HepG2 (cell line): ENCODE results near the gene IRAK3. TPM values are rescaled to one million over a fixed set of nuclear protein-coding genes. Genes with fewer than 3 reads are reported as not detected.

Source experiments
- BHLHE40 ChIP-seq: IDR thresholded peaks from 2 replicates; pipeline ENCODE4 v1.6.1; 2011; ENCODE audit warnings: low read length, improper control_type of control experiment
- BRD4 ChIP-seq: sonication (generic); formaldehyde crosslinking; IDR thresholded peaks from 2 replicates; pipeline ENCODE4 v1.4.0; 2020; ENCODE audit warnings: missing genetic modification reagents
- CHCHD3 ChIP-seq: sonication (generic); formaldehyde crosslinking; IDR thresholded peaks from 2 replicates; pipeline ENCODE4 v1.8.0; 2022; ENCODE audit warnings: mild to moderate bottlenecking, missing genetic modification reagents, moderate library complexity
- CSRNP2 ChIP-seq: sonication (generic); formaldehyde crosslinking; conservative IDR thresholded peaks from 2 replicates; pipeline ENCODE4 v1.8.0; 2022; ENCODE audit warnings: low read depth, missing genetic modification reagents
- DDIT3 ChIP-seq: sonication (generic); formaldehyde crosslinking; IDR thresholded peaks from 2 replicates; pipeline ENCODE4 v1.4.0; 2020; ENCODE audit warnings: mild to moderate bottlenecking, missing genetic modification reagents
- DNMT3B ChIP-seq: conservative IDR thresholded peaks from 2 replicates; pipeline ENCODE4 v1.6.1; 2016; ENCODE audit warnings: missing biosample characterization, control low read depth
- FOXO4 ChIP-seq: sonication (generic); formaldehyde crosslinking; conservative IDR thresholded peaks from 2 replicates; pipeline ENCODE4 v1.8.1; 2023; ENCODE audit warnings: missing genetic modification reagents
- GMEB2 ChIP-seq: IDR thresholded peaks from 2 replicates; pipeline ENCODE4 v1.6.1; 2016; ENCODE audit warnings: missing biosample characterization, missing genetic modification reagents, low read depth
- HHEX ChIP-seq: IDR thresholded peaks from 2 replicates; pipeline ENCODE4 v1.6.1; 2016; ENCODE audit warnings: control low read depth
- JARID2 ChIP-seq: sonication (generic); formaldehyde crosslinking; IDR thresholded peaks from 2 replicates; pipeline ENCODE4 v1.8.1; 2023; ENCODE audit warnings: missing genetic modification reagents, inconsistent platforms; ENCODE audit not compliant: insufficient replicate concordance
- PHF8 ChIP-seq: sonication (generic); formaldehyde crosslinking; IDR thresholded peaks from 2 replicates; pipeline ENCODE4 v1.5.0; 2020; ENCODE audit warnings: missing genetic modification reagents
- SP2 ChIP-seq: sonication (generic); formaldehyde crosslinking; IDR thresholded peaks from 2 replicates; pipeline ENCODE4 v1.5.1; 2020; ENCODE audit warnings: mild to moderate bottlenecking, missing genetic modification reagents
- USF2 ChIP-seq, 2 experiments: sonication (generic) in 1 of 2; formaldehyde crosslinking in 1 of 2; IDR thresholded peaks; 2 replicates each; pipeline versions ENCODE4 v1.5.1 to v1.6.1; 2011 to 2020; ENCODE audit warnings: borderline replicate concordance in 1 of 2, low read depth in 1 of 2, low read length in 1 of 2, mild to moderate bottlenecking in 1 of 2, missing genetic modification reagents in 1 of 2, moderate library complexity in 1 of 2
- ZFP41 ChIP-seq: sonication (generic); formaldehyde crosslinking; IDR thresholded peaks from 2 replicates; pipeline ENCODE4 v1.4.0; 2020; ENCODE audit warnings: mild to moderate bottlenecking, missing genetic modification reagents, borderline replicate concordance
- ZNF44 ChIP-seq: sonication (generic); formaldehyde crosslinking; IDR thresholded peaks from 2 replicates; pipeline ENCODE4 v1.5.1; 2020; ENCODE audit warnings: mild to moderate bottlenecking, missing genetic modification reagents
- ZNF546 ChIP-seq: sonication (generic); formaldehyde crosslinking; conservative IDR thresholded peaks from 2 replicates; pipeline ENCODE4 v1.8.1; 2023; ENCODE audit warnings: mild to moderate bottlenecking, missing genetic modification reagents
- ZNF557 ChIP-seq: sonication (generic); formaldehyde crosslinking; IDR thresholded peaks from 2 replicates; pipeline ENCODE4 v1.4.0; 2020; ENCODE audit warnings: missing genetic modification reagents
- ZNF644 ChIP-seq: IDR thresholded peaks from 2 replicates; pipeline ENCODE4 v1.6.1; 2016; ENCODE audit warnings: low read depth
- ZSCAN31 ChIP-seq: sonication (generic); formaldehyde crosslinking; IDR thresholded peaks from 2 replicates; pipeline ENCODE4 v1.5.0; 2020; ENCODE audit warnings: low read depth, mild to moderate bottlenecking, missing genetic modification reagents
- ZSCAN5A ChIP-seq: sonication (generic); formaldehyde crosslinking; IDR thresholded peaks from 2 replicates; pipeline ENCODE4 v1.8.0; 2022; ENCODE audit warnings: mild to moderate bottlenecking, missing genetic modification reagents, borderline replicate concordance
- polyA plus RNA-seq, 8 experiments: library from polyadenylated mRNA; depleted of rRNA in 3 of 8; stranded (reverse) in 7 of 8; unstranded in 1 of 8; fragments of >200 nt; fragmentation: Illumina TruSeq in 4 of 8; extraction: Trizol in 4 of 8; gene quantifications; 2 replicates each; pipeline versions ENCODE4 v1.2.1 to v1.2.3, GENCODE V29; 2011 to 2016; ENCODE audit warnings: low read depth in 4 of 8, missing spikeins in 1 of 8, mixed read lengths in 1 of 8; ENCODE audit not compliant: insufficient read depth in 1 of 8
- total RNA-seq, 5 experiments: library from RNA; depleted of rRNA; stranded (reverse); fragments of >200 nt; fragmentation: Illumina TruSeq; extraction: Trizol; gene quantifications; 2 replicates each; pipeline ENCODE4 v1.2.3, GENCODE V29; 2016; ENCODE audit warnings: low read depth in 1 of 5

Gene IRAK3
- total and polyA plus RNA-seq, 2 of the 13 experiments (the other 11 are each of a cell fraction or from before 2014, with no cell fraction given), result 0.01 TPM; not detected in 1

GRCh38 chr12:66169221-66170170 lies 19.5 kb upstream of the IRAK3 start, which contains the start of gene TMBIM4 (continued):
- no peak for TF ChIP-seq FOXO4 (CRISPR knock-in tag)
- peak; percentile 70; the same call in 1 of the 2 replicates for TF ChIP-seq ZNF546
- TF ChIP-seq HHEX (CRISPR knock-in tag), result no peak
- no peak for TF ChIP-seq CHCHD3
- peak; percentile 51 for TF ChIP-seq SP2 (CRISPR knock-in tag)
- TF ChIP-seq BRD4 (CRISPR knock-in tag), result peak; percentile 98
- TF ChIP-seq ZNF644 (CRISPR knock-in tag), result no peak
- TF ChIP-seq GMEB2 (CRISPR knock-in tag), result peak; percentile 51; the same call in 1 of the 2 replicates
- TF ChIP-seq ZSCAN31 (CRISPR knock-in tag), result peak; percentile 93
- peak; percentile 31; the same call in 1 of the 2 replicates for TF ChIP-seq ZNF44 (CRISPR knock-in tag)
- TF ChIP-seq DNMT3B (CRISPR knock-in tag), result no peak; the same call in 1 of the 2 replicates
- TF ChIP-seq ZSCAN5A, result no peak; the same call in 1 of the 2 replicates
- TF ChIP-seq CSRNP2 (CRISPR knock-in tag), result no peak
- TF ChIP-seq BHLHE40, result no peak
- no peak for TF ChIP-seq ZNF557 (CRISPR knock-in tag)
- peak; percentile 60; the same call in 1 of the 2 replicates for TF ChIP-seq ZFP41 (CRISPR knock-in tag)
- peak; percentile 94 for TF ChIP-seq PHF8
- no peak for TF ChIP-seq DDIT3
- TF ChIP-seq USF2 (IDR thresholded peaks at IDR 0.05; ENCODE audit: low read depth, low read length), result no peak
- no peak for TF ChIP-seq USF2 (CRISPR knock-in tag; IDR thresholded peaks at IDR 0.05; ENCODE audit: borderline replicate concordance)
- TF ChIP-seq JARID2 (CRISPR knock-in tag), result no peak
